ENCODE data around the gene ACAP2.

- no peak for TF ChIP-seq CTCF (IDR thresholded peaks at IDR 0.05)
- TF ChIP-seq POLR2AphosphoS5 (IDR thresholded peaks at IDR 0.05), result no peak
- TF ChIP-seq POLR2A (IDR thresholded peaks at IDR 0.05), result no peak
Measured at GRCh38 chr3:195423818-195424217, 19.0 kb downstream of the ACAP2 start.

All from suprapubic skin (tissue), 4 donors.